WI38 (cell line): ENCODE results near the gene NRCAM.

Source experiments
- H3K4me3 ChIP-seq: 2 replicates; pipeline ENCODE4 v1.5.1; 2011; ENCODE audit warnings: low read depth, mild to moderate bottlenecking, control low read depth, low read length
- CTCF ChIP-seq: IDR thresholded peaks from 2 replicates; pipeline ENCODE4 v1.5.1; 2012; ENCODE audit warnings: low read depth, mild to moderate bottlenecking, control low read depth, low read length

Gene NRCAM

GRCh38 chr7:108457871-108458270 is 1.6 kb upstream of the NRCAM start:
- no peak overlapping the region for H3K4me3 ChIP-seq
- TF ChIP-seq CTCF: no peak

DNA sequence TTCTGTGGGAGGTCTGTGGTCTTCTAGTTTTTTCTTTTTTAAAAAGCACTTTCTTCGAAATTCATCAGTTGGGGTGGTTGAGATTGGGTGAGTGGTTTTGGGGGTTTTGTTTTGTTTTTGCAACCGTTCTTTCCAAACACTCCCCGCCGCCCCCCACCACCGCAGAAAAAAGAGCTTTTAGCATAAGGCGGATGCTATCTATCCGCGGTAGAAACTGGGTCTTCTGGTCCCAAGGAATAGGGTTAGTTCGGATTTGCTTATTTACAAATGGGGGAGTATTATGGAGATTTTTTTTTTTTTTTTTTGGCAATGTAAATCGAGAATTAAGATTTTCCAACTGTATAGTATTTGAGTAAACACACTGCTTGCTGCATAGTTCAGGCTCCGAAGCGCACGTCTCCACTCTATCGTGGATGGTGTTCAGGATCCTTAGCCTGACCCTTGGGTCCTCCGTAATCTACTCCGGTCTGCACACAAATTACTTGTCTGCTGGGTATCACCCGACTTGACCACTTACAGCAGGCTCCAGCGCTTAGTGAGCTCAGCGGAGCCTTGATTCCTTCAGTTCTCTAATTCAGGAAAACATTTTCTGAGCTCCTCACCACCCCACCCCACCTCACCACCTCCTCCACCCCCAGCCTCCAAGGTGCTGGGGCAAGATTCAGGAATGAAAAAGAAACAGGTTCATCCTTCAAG is 757 bp upstream of the NRCAM start:
- no peak for TF ChIP-seq CTCF

GRCh38 chr7:108455551-108455997 is 662 bp downstream of the NRCAM start:
- no peak for TF ChIP-seq CTCF
- H3K4me3 ChIP-seq: peak overlapping the region; percentile 50

More for the DNA sequence above, 757 bp upstream of the NRCAM start:
- no peak overlapping the region for H3K4me3 ChIP-seq

GRCh38 chr7:108454674-108455550 is 1.3 kb downstream of the NRCAM start:
- no peak for TF ChIP-seq CTCF
- H3K4me3 ChIP-seq: peak overlapping the region; percentile 50

DNA sequence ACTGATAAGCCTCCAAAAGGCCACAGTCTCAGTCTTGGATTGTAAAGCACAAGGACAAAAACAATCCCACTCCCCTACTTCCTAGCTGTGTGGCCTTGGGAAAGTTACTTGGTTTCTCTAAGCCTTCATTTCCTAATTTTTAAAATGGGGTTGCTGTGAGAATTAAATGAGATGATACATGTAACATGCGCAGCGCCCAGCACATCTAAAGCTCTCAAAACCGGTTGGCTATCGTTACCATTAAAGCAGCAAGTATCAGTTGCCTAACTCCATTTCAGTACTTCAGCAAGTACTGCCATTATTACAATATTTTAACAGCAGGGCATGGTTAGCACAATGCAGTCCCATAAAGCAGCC is 1.9 kb downstream of the NRCAM start:
- H3K4me3 ChIP-seq: no peak overlapping the region
- no peak for TF ChIP-seq CTCF

GRCh38 chr7:108453320-108453719 is 2.9 kb downstream of the NRCAM start:
- H3K4me3 ChIP-seq: no peak overlapping the region
- no peak for TF ChIP-seq CTCF

- H3K4me3 ChIP-seq: no peak overlapping the region
- TF ChIP-seq CTCF: peak; percentile 37; the same call in 1 of the 2 replicates
These were observed 3.5 kb downstream of the NRCAM start for GRCh38 chr7:108452707-108453106.
